Mesothelial cell of epicardium (in vitro differentiated cells): ENCODE results near the gene FARSB. TPM values are rescaled to one million over a fixed set of nuclear protein-coding genes. Genes with fewer than 3 reads are reported as not detected.

Source experiments
- DNase-seq, 2 experiments: peaks; one replicate each; pipeline ENCODE4 v3.0.0; 2021; ENCODE audit warnings: low spot score in 2 of 2; ENCODE audit not compliant: unreplicated experiment in 2 of 2
- H3K27ac Mint-ChIP-seq: 2 replicates; pipeline ENCODE4 v1.8.0; 2021; ENCODE audit warnings: mixed read lengths
- H3K27me3 Mint-ChIP-seq: 2 replicates; pipeline ENCODE4 v1.8.0; 2021; ENCODE audit warnings: low read depth, mixed read lengths
- H3K36me3 Mint-ChIP-seq: 2 replicates; pipeline ENCODE4 v1.8.0; 2021; ENCODE audit warnings: mixed read lengths
- H3K4me1 Mint-ChIP-seq: 2 replicates; pipeline ENCODE4 v1.8.0; 2021; ENCODE audit warnings: mixed read lengths
- H3K4me3 Mint-ChIP-seq: 2 replicates; pipeline ENCODE4 v1.8.0; 2021; ENCODE audit warnings: mild to moderate bottlenecking, moderate library complexity, mixed read lengths
- H3K9me3 Mint-ChIP-seq: 2 replicates; pipeline ENCODE4 v1.8.0; 2021; ENCODE audit warnings: mixed read lengths
- total RNA-seq: library from RNA; stranded (reverse); gene quantifications from 3 replicates; pipeline ENCODE4 v1.2.1, GENCODE V29; 2021
- TF ChIP-seq, protein P1 (sequence below): fragments of 200-600 bp; sonication (generic); IDR thresholded peaks from one replicate; pipeline ENCODE4 v1.5.0; 2021; ENCODE audit warnings: antibody characterized with exemption; ENCODE audit not compliant: unreplicated experiment

The FARSB gene
- total RNA-seq, 1 donor from 2014 or later: 17.7 TPM

DNA sequence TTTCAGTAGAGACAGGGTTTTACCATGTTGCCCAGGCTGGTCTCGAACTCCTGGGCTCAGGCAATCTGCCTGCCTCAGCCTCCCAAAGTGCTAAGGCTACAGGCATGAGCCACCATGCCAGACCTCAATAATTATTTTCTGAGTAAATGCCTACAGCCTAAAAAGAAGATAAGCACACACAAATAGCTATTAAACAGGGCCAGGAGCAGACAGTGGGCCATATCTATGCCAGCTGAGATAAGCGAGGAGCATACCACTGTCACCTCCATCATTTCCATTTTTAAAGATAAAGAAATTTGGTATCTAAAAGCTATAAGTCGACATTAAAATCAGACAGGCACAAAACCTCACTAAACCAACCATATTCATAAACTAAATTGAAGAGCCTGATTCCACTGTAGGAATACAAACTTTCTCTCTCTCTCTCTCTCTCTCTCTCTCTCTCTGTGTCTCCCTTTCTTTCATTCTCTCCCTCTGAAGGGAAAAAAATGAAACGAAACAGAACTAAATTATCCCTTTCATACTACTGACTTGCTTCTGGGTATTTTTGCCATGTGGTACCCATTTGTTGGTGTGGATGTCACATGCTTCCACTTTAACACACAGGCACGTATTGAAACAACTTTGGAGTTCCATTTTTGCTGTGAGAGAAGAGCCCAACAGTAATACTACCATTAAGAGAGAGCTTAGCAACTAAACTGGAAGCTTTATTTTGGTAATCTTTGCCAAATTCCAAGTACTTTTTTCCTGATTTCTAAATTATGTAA is 51.0 kb downstream of the FARSB start:
- Mint-ChIP-seq H3K9me3 (no peaks in the 10 kb centered on the region), H3K4me3 (no peak overlapping the region), H3K27me3 (no peaks in the 10 kb centered on the region), H3K27ac (no peak overlapping the region), H3K4me1 (no peaks in the 10 kb centered on the region), H3K36me3 (peaks cover 2% of the 10 kb centered on the region)
- no peak for DNase-seq
- TF ChIP-seq, protein P1, sequence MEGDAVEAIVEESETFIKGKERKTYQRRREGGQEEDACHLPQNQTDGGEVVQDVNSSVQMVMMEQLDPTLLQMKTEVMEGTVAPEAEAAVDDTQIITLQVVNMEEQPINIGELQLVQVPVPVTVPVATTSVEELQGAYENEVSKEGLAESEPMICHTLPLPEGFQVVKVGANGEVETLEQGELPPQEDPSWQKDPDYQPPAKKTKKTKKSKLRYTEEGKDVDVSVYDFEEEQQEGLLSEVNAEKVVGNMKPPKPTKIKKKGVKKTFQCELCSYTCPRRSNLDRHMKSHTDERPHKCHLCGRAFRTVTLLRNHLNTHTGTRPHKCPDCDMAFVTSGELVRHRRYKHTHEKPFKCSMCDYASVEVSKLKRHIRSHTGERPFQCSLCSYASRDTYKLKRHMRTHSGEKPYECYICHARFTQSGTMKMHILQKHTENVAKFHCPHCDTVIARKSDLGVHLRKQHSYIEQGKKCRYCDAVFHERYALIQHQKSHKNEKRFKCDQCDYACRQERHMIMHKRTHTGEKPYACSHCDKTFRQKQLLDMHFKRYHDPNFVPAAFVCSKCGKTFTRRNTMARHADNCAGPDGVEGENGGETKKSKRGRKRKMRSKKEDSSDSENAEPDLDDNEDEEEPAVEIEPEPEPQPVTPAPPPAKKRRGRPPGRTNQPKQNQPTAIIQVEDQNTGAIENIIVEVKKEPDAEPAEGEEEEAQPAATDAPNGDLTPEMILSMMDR: no peak

DNA sequence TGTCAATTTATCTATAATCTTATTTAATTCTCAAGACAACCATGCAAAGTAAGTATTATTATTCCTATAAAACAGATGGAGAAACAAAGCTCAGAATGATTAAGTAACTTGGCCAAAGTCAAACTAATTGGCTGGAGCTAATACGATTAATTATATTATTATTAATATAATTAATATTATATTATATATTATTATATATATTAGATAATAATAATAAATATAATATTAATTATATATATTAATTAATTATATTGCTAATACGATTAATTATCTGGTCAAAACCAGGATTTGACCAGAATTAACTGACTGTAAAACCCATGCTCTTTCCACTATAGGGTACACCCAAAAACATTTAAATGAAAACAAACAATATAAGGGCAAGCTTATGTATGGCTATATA is 52.4 kb downstream of the FARSB start:
- H3K27ac Mint-ChIP-seq: no peak overlapping the region
- no peaks in the 10 kb centered on the region for H3K9me3 Mint-ChIP-seq
- DNase-seq: no peak
- no peak overlapping the region for H3K4me3 Mint-ChIP-seq
- TF ChIP-seq, protein P1: no peak
- no peaks in the 10 kb centered on the region for H3K27me3 Mint-ChIP-seq
- peaks cover 2% of the 10 kb centered on the region for H3K36me3 Mint-ChIP-seq
- H3K4me1 Mint-ChIP-seq: no peaks in the 10 kb centered on the region

DNA sequence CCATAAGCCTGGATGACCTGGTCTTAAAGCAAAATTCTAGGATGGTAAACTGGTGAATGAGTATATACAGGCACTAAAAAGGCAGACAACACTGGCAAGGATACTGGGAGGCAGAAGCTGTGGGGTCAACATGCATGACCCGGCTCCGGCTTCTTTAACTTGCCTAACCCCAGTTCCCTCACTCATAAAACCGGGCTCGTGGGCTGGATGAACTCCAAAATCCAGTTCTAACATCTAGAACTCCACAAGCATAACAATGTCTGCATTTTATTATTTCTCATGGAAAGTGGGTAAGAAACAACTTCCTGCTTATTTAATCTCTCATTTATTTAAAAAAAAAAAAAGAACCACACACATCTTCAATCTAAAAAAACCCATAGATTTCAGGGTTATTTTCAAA is 57.3 kb downstream of the FARSB start:
- Mint-ChIP-seq H3K27me3 (no peaks in the 10 kb centered on the region), H3K36me3 (peaks cover 1% of the 10 kb centered on the region), H3K4me1 (no peaks in the 10 kb centered on the region), H3K27ac (no peak overlapping the region), H3K9me3 (no peaks in the 10 kb centered on the region), H3K4me3 (no peak overlapping the region)
- TF ChIP-seq, protein P1: no peak
- no peak for DNase-seq

DNA sequence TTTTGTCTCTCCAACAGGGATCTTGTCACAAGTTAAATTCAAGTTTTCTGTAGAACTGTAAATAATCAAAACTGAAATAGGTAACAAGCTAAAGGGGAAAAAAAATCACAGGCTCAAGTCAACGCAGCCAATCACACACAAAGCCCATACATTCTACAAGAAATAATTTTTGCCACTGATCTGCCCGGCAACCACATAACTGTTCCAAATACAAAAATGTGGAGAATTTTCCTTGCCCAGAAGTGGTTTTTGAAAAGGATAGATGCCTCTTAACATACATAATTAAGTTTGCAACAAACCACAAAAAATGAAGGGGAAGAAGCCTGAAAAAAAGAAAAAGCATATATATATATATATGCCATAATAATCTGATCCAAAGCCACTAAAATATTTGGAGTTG is 60.3 kb downstream of the FARSB start:
- TF ChIP-seq, protein P1: no peak
- Mint-ChIP-seq H3K4me1 (no peaks in the 10 kb centered on the region), H3K9me3 (no peaks in the 10 kb centered on the region), H3K27ac (no peak overlapping the region), H3K27me3 (no peaks in the 10 kb centered on the region), H3K36me3 (peaks cover 2% of the 10 kb centered on the region), H3K4me3 (no peak overlapping the region)
- no peak for DNase-seq

DNA sequence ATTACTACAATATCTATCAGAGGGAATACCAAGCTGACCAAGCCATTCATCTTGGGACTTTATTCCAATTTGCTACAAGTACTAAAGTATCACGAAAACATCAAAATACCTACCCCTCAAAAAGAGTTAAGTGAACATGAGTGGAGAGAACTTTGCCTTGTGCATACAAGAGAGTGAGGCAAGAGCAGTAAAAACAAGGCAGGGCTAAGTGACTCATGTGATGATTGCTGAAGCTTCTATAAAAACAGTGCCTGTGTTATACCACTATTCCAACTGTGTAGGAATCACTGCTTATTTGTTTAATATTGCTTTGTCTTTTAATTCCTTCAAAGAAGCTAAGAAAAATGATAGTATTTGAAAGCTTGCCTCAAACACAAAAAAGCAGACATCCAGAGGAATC is 61.2 kb downstream of the FARSB start:
- Mint-ChIP-seq H3K36me3 (peaks cover 7% of the 10 kb centered on the region), H3K27ac (no peak overlapping the region), H3K4me1 (no peaks in the 10 kb centered on the region), H3K4me3 (no peak overlapping the region), H3K27me3 (no peaks in the 10 kb centered on the region), H3K9me3 (no peaks in the 10 kb centered on the region)
- no peak for DNase-seq
- TF ChIP-seq, protein P1: no peak
